Ishikawa (cell line): ENCODE results near the gene CLMN.
A peak's percentile ranks its signal among the peaks of the same experiment; 100 is the strongest.

Experiments used
- CEBPB ChIP-seq: IDR thresholded peaks from 2 replicates; pipeline ENCODE4 v1.6.1; 2012
- CREB1 ChIP-seq: IDR thresholded peaks from 2 replicates; pipeline ENCODE4 v1.6.1; 2012; ENCODE audit warnings: low read depth
- EGR1 ChIP-seq: IDR thresholded peaks from 2 replicates; pipeline ENCODE4 v1.6.1; 2012
- EP300 ChIP-seq: IDR thresholded peaks from 2 replicates; pipeline ENCODE4 v1.6.1; 2012; ENCODE audit warnings: borderline replicate concordance
- FOXM1 ChIP-seq: IDR thresholded peaks from 2 replicates; pipeline ENCODE4 v1.6.1; 2012; ENCODE audit warnings: low read depth, borderline replicate concordance
- NFIC ChIP-seq: IDR thresholded peaks from 2 replicates; pipeline ENCODE4 v1.6.1; 2012
- RAD21 ChIP-seq: IDR thresholded peaks from 2 replicates; pipeline ENCODE4 v1.6.1; 2012; ENCODE audit warnings: low read depth
- TAF1 ChIP-seq: IDR thresholded peaks from 2 replicates; pipeline ENCODE4 v1.6.1; 2012; ENCODE audit warnings: low read depth, mild to moderate bottlenecking
- TCF12 ChIP-seq: IDR thresholded peaks from 2 replicates; pipeline ENCODE4 v1.6.1; 2012; ENCODE audit warnings: low read depth
- TEAD4 ChIP-seq: IDR thresholded peaks from 2 replicates; pipeline ENCODE4 v1.6.1; 2012
- YY1 ChIP-seq: IDR thresholded peaks from 2 replicates; pipeline ENCODE4 v1.6.1; 2012; ENCODE audit warnings: low read depth
- ZBTB7A ChIP-seq: IDR thresholded peaks from 2 replicates; pipeline ENCODE4 v1.6.1; 2012; ENCODE audit warnings: low read depth
- TF ChIP-seq, protein P1 (sequence below): IDR thresholded peaks from 2 replicates; pipeline ENCODE4 v1.6.1; 2012
- TF ChIP-seq, protein P2 (sequence below): IDR thresholded peaks from 2 replicates; pipeline ENCODE4 v1.6.1; 2012
- TF ChIP-seq, protein P3 (sequence below): IDR thresholded peaks from 2 replicates; pipeline ENCODE4 v1.6.1; 2012; ENCODE audit warnings: low read depth, mild to moderate bottlenecking

Gene CLMN

DNA sequence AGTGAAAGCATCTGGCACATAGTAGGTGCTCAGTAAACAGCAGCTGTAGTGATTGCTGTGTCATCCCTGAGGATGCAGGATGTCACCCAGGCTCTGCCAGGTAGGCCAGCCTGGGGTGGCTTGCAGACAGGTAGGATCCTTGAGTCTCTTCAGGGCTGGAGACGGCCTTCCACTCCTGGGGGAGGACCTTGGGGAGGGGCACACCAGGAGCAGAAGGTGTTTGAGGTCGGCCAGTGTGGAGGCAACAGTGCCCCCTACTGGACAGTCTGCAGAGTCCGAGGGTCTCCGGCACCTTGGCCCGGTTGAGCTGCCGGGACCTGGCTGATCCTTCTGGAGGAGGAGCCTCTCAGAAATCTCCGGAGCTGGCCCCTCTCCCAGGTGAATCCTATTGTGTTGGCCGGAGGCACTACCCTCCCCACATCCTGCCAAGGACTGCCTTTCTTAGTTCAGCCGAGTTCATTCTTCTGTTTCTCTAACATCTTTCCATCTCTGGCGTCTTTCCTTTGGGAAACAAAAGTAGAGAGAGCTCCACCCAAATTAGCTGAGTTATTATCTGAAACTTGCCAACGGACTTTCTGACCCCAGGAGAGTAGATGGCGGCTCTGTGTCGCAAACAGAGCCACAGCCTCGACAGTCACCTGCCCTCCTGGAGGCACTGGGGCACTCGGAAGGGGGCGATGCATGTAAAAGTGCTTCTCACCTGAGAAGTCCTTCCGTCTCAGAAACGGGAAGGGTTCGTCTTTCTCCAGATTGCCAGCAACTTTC is 41.8 kb upstream of the CLMN start:
- TF ChIP-seq ZBTB7A (no peak), RAD21 (peak; percentile 77), TCF12 (0 out of 2 replicates have a peak, but pooled peaks have one; percentile 3), NFIC (no peak), TAF1 (no peak)
- TF ChIP-seq, protein P1, sequence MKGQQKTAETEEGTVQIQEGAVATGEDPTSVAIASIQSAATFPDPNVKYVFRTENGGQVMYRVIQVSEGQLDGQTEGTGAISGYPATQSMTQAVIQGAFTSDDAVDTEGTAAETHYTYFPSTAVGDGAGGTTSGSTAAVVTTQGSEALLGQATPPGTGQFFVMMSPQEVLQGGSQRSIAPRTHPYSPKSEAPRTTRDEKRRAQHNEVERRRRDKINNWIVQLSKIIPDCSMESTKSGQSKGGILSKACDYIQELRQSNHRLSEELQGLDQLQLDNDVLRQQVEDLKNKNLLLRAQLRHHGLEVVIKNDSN, result no peak

DNA sequence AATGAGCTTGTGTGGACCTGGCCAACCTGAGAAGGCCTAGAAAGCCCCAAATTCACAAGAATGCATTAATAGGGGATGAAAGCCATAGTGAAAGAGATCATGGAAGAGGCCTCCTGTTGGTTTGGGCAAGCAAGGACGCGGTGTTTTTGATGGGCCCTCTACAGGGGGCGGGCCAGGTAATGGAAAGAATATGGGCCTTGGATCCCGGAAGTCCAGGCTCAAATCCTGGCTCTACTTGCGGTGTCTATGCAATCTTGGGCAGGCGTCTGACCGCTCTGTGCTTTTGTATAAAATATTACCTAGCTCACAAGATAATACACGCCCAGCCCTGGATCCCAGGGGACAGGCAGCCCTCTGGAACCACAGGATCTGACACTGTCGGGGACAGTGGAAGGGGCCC is 41.1 kb upstream of the CLMN start:
- TF ChIP-seq TCF12, result no peak
- no peak for TF ChIP-seq RAD21
- no peak for TF ChIP-seq TAF1
- TF ChIP-seq, protein P2, sequence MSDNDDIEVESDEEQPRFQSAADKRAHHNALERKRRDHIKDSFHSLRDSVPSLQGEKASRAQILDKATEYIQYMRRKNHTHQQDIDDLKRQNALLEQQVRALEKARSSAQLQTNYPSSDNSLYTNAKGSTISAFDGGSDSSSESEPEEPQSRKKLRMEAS, result no peak
- no peak for TF ChIP-seq TEAD4
- TF ChIP-seq NFIC, result no peak
- no peak for TF ChIP-seq EP300
- TF ChIP-seq ZBTB7A, result no peak
- no peak for TF ChIP-seq CEBPB
- TF ChIP-seq EGR1, result no peak

DNA sequence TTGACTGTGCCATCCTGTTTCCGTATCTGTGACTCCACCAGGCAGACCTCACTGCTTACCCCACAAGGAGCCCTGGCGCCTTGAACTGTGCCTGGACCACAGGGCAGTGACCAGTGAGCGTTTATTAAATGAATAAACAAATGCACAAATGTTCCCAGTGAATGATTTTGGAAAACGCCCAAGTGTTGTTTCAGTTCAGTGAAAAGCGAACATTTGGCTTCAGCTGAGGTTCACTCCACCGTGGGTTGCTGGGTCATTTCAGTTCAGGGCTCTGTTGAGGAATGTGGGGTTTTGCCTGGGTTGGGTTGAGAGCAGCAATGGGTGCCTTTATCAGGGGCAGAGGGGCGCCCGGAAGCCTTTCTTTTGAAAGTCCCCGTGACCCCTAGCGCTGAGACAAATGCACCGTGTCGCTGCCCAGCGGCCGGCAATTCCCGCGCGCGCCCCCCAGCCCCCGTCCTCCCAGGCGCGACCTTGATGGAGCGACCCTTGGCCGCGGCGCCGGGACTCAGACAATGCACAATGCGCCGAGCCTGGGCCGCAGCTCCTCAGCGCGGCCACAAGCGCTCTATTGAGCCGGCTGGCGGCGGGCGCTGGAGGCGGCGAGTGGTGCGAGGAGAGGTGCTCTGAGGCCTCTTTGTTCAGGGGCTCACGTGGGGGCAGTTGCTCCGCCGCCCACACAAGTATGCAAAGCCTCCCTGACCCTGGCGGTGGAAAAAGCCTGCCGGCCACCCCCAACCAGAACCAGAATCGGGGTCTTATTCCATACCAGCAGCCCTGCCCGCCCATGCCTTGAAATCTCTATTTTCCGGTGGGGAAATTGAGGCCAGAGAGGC is 40.5 kb upstream of the CLMN start:
- TF ChIP-seq ZBTB7A, result 0 out of 2 replicates have a peak, but pooled peaks have one; percentile 62
- TF ChIP-seq, protein P3, sequence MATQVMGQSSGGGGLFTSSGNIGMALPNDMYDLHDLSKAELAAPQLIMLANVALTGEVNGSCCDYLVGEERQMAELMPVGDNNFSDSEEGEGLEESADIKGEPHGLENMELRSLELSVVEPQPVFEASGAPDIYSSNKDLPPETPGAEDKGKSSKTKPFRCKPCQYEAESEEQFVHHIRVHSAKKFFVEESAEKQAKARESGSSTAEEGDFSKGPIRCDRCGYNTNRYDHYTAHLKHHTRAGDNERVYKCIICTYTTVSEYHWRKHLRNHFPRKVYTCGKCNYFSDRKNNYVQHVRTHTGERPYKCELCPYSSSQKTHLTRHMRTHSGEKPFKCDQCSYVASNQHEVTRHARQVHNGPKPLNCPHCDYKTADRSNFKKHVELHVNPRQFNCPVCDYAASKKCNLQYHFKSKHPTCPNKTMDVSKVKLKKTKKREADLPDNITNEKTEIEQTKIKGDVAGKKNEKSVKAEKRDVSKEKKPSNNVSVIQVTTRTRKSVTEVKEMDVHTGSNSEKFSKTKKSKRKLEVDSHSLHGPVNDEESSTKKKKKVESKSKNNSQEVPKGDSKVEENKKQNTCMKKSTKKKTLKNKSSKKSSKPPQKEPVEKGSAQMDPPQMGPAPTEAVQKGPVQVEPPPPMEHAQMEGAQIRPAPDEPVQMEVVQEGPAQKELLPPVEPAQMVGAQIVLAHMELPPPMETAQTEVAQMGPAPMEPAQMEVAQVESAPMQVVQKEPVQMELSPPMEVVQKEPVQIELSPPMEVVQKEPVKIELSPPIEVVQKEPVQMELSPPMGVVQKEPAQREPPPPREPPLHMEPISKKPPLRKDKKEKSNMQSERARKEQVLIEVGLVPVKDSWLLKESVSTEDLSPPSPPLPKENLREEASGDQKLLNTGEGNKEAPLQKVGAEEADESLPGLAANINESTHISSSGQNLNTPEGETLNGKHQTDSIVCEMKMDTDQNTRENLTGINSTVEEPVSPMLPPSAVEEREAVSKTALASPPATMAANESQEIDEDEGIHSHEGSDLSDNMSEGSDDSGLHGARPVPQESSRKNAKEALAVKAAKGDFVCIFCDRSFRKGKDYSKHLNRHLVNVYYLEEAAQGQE, result no peak
- no peak for TF ChIP-seq TEAD4
- no peak for TF ChIP-seq EP300
- TF ChIP-seq, protein P2, result no peak

DNA sequence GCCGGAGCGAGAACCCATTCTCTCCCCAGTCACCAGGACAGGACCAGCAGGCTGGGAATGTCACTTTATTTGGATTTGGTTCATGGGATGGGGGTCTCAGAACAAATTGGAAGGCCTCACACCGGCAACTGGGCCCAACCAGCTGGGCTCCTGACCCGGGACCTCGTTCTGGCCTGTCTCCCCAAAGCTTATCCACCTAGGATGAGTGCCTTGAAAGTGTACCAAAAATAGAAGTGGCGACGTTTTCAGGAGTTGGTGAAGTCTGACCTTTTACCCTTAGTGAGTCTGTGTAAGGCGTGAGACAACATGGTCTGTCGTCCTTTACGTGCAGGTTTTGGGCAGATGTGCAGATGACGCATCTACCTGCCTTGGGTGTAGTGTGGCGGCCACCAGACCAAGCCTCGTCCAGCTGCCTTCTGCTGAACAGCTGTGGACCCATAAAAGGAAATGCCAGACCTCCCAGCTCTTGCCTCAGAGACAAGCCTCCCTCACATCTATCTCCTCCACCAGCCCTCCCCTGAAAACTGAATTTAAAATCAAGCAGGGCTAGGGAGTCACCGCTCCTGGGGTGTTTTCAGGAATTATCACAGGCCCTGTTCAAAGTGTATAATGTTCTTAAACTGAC is 36.6 kb upstream of the CLMN start:
- TF ChIP-seq, protein P3, result no peak
- no peak for TF ChIP-seq TAF1
- no peak for TF ChIP-seq FOXM1
- no peak for TF ChIP-seq CREB1
- TF ChIP-seq EGR1, result no peak
- TF ChIP-seq RAD21, result no peak
- TF ChIP-seq, protein P2, result no peak
- no peak for TF ChIP-seq TEAD4
- no peak for TF ChIP-seq ZBTB7A
- TF ChIP-seq NFIC, result no peak
- TF ChIP-seq EP300, result no peak
- TF ChIP-seq YY1, result no peak

DNA sequence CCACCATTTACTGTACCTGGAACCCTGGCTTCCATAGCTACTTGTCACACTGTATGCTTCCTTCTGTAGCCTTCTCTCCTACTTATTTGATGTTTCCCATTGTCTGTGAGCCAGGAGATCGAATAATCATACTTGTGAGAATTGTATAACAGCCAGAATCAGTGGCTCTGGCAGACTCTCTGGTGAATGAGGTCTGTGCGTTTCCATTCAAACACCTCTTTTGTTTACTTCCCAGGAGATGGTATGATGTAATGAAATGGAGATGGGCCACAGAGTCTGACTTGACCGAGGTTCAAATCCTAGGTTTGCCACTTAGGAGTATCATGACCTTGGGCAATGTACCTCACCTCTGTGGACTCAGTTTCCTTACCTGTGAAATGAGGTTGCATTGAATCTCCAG is 35.7 kb upstream of the CLMN start:
- no peak for TF ChIP-seq TCF12
- TF ChIP-seq, protein P1, result no peak
- TF ChIP-seq, protein P2, result no peak
- TF ChIP-seq FOXM1, result no peak
- TF ChIP-seq EGR1, result no peak
- TF ChIP-seq CREB1, result no peak
- no peak for TF ChIP-seq ZBTB7A
- no peak for TF ChIP-seq EP300
